Esophagus mucosa (tissue), 1 donor: ENCODE measurements around the gene AIMP2. TPM values are rescaled to one million over a fixed set of nuclear protein-coding genes. Genes with fewer than 3 reads are reported as not detected.
"Not testable (repeated sequence)": the region's sequence is repeated elsewhere in the genome, so short reads cannot be mapped to it uniquely, and the experiment has no call there.

Experiments
- ATAC-seq: fragments of 200-7000 bp; cut with Tn5 transposase; one replicate; pipeline ENCODE4 v1.9.1; 2020
- total RNA-seq: library from RNA; stranded (reverse); gene quantifications from one replicate; pipeline ENCODE4 v1.2.4, GENCODE V29; 2023
- donor health status: DM: yes; HTN: yes; CAD: no.

The AIMP2 gene
- total RNA-seq, 1 donor from 2014 or later, result 29.1 TPM

GRCh38 chr7:6026011-6026819 lies 17.1 kb downstream of the AIMP2 start:
- ATAC-seq, result peak; percentile 83

DNA sequence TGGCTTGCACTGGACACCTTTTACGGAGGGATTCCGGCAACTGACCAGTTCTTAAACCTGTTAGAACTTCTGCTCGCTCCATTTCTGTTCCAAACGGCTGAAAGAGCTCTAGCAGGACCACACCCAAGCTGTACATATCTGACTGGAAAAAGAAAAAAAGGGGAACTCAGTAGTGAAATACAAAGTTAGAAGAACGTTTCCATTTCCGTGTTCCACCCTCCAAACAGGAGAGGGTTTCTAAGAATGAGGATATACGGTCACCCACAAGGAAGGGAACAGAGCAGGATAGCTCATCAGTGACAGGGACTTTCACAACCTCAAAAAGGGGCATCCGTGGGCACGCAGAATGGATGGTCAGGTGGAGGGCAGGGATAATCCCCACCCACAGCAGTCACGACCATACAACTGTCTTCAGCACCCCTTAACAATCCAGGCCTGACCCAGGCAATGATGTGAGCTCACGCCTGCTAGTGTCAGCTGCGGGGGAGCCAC lies 17.8 kb downstream of the AIMP2 start:
- peak; percentile 5 for ATAC-seq

DNA sequence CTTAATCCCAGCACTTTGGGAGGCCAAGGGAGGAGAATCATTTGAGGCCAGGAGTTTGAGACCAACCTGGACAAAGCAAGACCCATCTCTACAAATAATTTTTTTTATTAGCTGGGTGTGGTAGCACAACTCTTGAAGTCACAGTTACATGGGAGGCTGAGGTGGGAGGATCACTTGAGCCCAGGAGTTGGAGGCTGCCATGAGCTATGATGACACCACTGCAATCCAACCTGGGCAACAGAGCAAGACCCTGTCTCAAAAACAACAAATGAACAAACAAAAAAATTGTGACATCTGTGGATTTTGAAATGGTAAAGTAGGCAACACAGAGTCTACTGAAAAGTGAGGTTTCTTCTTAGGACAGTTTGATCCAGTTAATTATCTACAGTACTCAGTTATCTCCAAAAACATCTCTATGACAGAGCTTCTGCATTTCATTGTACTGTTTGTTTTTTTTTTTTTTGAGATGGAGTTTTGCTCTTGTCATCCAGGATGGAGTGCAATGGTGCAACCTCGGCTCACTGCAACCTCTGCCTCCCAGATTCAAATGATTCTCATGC lies 18.8 kb downstream of the AIMP2 start:
- ATAC-seq, result no peak

GRCh38 chr7:6028563-6028962 lies 19.5 kb downstream of the AIMP2 start:
- ATAC-seq, result no peak

DNA sequence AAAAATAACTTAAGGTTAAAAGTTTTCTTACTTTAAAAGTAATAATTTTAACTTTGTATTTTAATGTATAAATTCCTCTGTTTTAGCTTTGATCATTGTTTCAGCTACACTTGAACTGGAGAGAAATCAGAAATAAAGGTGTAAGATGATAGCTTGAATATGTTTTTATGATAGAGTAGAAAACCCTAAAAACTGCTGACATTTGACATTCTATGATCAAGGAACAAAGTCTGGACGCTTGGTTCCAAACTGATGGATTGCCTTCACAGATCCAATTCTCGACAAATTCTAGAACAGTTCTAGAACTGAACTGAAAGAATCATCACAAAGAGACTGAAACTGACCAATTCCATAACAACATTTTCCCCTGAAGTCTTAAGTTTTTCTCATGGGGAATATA lies 21.9 kb downstream of the AIMP2 start, which contains the start of gene ANKRD61:
TSS of gene ANKRD61 (plus strand) at position 389 of the 400 bp plus-strand sequence. CDS start at position 389, 0 bp downstream.
- ATAC-seq, result no peak

- no peak for ATAC-seq
Measured at GRCh38 chr7:6031567-6031966, 22.5 kb downstream of the AIMP2 start.

GRCh38 chr7:6032167-6032566 lies 23.1 kb downstream of the AIMP2 start:
- no peak for ATAC-seq

- no peak for ATAC-seq
Measured at GRCh38 chr7:6032641-6033040, 23.6 kb downstream of the AIMP2 start.

DNA sequence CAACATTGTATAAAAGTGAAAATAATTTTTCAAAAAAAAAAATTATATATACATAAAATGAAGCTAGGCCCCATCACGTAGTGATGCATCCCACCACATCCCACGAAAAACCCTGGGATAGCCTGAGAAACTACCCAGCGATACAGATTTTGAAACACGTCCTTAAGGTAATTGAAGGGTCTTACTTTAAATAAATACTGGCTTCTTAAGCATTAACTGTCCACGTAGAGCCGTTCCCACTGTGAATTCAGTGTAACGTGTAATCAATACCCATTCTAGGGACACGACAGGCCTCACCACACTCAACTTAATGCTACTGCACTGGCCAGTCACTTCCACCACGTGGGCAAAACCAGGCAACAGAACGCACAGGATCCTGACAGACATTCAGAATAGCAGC lies 26.1 kb downstream of the AIMP2 start:
- no peak for ATAC-seq

GRCh38 chr7:6035686-6036085 lies 26.6 kb downstream of the AIMP2 start:
- no peak for ATAC-seq

GRCh38 chr7:6049780-6050179 lies 40.7 kb downstream of the AIMP2 start:
- no peak for ATAC-seq

- ATAC-seq, result not testable (repeated sequence)
Measured at GRCh38 chr7:6051185-6051584, 42.1 kb downstream of the AIMP2 start.

DNA sequence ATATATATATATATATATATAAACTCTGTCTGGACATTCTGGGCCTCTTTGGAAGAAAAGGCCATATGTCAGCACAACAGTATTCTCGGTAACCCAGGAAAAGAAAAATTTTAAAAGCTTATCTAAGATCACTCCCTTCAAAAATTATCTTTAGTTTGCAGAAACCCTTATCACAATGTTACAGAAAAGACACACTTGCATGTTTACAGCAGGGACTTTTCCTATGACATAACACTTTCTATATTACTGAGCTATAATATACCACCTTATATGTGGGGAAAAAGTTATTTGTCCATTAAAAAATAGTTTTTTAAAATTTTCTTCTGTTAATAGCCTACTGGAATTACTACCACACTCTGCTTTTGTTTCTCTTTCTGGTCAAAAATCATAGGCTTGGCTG lies 47.5 kb downstream of the AIMP2 start:
- no peak for ATAC-seq

DNA sequence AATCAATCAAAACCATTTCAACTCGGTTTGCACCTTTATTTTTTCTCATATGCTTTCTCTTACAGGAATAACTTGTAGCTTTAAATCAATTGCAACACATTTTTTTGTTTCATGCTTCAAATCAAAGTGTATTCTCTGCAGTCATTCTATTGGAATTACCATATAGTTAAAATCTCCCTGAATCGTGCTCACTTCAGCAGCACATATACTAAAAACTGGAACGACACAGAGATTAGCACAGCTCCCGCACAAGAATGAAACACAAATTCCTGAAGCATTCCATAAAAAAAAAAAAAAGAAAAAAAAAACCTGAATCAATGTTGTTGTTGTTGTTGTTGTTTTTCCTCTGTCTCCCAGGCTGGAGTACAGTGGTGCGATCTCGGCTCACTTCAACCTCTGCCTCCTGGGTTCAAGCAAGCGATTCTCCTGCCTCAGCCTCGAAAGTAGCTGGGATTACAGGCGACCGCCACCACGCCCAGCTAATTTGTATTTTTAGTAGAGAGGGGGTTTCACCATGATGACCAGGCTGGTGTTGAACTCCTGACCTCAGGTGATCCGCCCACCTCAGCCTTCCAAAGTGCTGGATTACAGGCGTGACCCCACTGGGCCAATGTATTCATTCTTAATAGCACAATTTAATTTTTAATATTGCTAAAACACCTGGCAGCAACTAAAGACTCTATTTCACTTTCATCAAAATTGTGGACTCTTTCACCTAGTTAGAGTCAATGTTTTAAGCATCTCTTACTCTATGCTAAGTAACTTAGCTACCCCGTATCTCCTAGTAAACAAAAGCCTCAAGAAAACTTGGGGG lies 48.5 kb downstream of the AIMP2 start:
- no peak for ATAC-seq

DNA sequence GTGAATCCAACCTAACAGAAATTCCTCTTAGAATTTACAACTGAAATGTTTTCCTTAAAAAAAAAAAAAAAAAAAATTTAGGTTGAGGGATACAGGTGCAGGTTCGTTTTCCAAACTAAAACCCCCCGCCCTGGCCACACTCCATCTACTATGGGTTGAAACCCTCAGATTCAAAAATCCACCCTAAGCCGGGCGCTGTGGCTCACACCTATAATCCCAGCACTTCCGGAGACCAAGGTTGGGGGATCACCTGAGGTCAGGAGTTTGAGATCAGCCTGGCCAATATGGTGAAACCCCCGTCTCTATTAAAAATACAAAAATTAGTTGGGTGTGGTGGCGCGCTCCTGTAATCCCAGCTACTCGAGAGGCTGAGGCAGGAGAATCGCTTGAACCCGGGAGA lies 50.9 kb downstream of the AIMP2 start:
- ATAC-seq, result not testable (repeated sequence)

DNA sequence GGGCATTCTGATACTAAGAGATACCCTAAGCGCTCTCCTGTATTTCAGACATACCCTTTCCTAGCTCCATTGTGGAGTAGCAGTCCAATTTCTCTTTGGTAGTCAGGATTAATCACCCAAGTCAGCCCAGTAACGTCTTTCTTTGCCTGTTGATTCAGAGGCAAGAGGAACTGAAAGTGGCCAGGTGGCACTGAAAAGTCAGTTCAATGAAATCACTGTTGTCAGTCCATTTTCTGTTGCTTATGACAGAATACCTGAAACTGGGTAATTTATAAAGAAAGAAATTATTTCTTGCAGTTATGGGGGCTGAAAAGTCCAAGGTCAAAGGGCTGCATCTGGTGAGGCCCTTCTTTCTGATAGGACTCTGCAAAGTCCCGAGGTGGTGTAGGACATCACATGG lies 62.3 kb downstream of the AIMP2 start:
- ATAC-seq, result no peak

Other genes with a start within 250 kb of the AIMP2 start
- gene RNF216, start 227.6 kb upstream of the AIMP2 start, total RNA-seq, result 10.9 TPM
- gene OCM, start 128.5 kb upstream of the AIMP2 start, total RNA-seq, result not detected
- 66.9 TPM for gene CCZ1, start 110.5 kb upstream of the AIMP2 start, total RNA-seq
- gene RSPH10B, start 38.6 kb upstream of the AIMP2 start, total RNA-seq, result not detected
- 9.5 TPM for gene PMS2, start 223 bp upstream of the AIMP2 start, total RNA-seq
- not detected for gene ANKRD61, start 22.1 kb downstream of the AIMP2 start, total RNA-seq
- gene EIF2AK1, start 49.9 kb downstream of the AIMP2 start, total RNA-seq, result 62.0 TPM
- 5.5 TPM for gene USP42, start 95.7 kb downstream of the AIMP2 start, total RNA-seq